HEK293 (cell line): ENCODE data around the gene USP9Y.

Source experiments
- CTCF ChIA-PET: fragments of 350-600 bp; formaldehyde crosslinking; extraction: SDS; loops from one replicate; lab custom pipeline; 2021; ENCODE audit warnings: antibody characterized with exemption; lab: Yijun Ruan, JAX
- POLR2A ChIA-PET: fragments of 300-600 bp; formaldehyde crosslinking; extraction: SDS; loops from one replicate; lab custom pipeline; 2020; ENCODE audit warnings: antibody characterized with exemption, inconsistent platforms; lab: Yijun Ruan, JAX
- H3K27ac ChIP-seq: fragments of 200-500 bp; sonication (Bioruptor generic); 2 replicates; pipeline ENCODE4 v1.5.1; 2014; ENCODE audit warnings: low read depth, low read length, control low read depth, inconsistent platforms; ENCODE audit errors: extremely low read depth
- H3K36me3 ChIP-seq, 2 experiments: fragments of 200-500 bp in 1 of 2; sonication (Bioruptor generic) in 1 of 2; 1 replicate in 1 of 2; 2 replicates in 1 of 2; pipeline ENCODE4 v1.5.1; 2014 to 2017; ENCODE audit warnings: inconsistent platforms in 2 of 2, low read length in 2 of 2; ENCODE audit not compliant: control insufficient read depth in 2 of 2, insufficient read depth in 1 of 2
- H3K4me1 ChIP-seq: fragments of 200-500 bp; sonication (Bioruptor generic); 2 replicates; pipeline ENCODE4 v1.5.1; 2014; ENCODE audit warnings: mild to moderate bottlenecking, low read length, inconsistent platforms; ENCODE audit not compliant: control insufficient read depth, insufficient read depth
- H3K4me3 ChIP-seq: 2 replicates; pipeline ENCODE4 v1.5.1; 2011; ENCODE audit warnings: low read depth, mild to moderate bottlenecking, control low read depth, low read length, moderate library complexity
- H3K9me3 ChIP-seq: fragments of 200-500 bp; sonication (Bioruptor generic); 2 replicates; pipeline ENCODE4 v1.5.1; 2014; ENCODE audit warnings: low read depth, low read length, inconsistent platforms; ENCODE audit not compliant: control insufficient read depth, insufficient read depth
- SP7 ChIP-seq: fragments of 450-650 bp; formaldehyde crosslinking; IDR thresholded peaks from 2 replicates; pipeline ENCODE4 v1.5.1; 2016; ENCODE audit warnings: missing biosample characterization, missing genetic modification characterization
- WT1 ChIP-seq: fragments of 450-650 bp; formaldehyde crosslinking; IDR thresholded peaks from 2 replicates; pipeline ENCODE4 v1.5.1; 2016; ENCODE audit warnings: missing biosample characterization, missing genetic modification characterization
- ZFHX2 ChIP-seq: fragments of 450-650 bp; formaldehyde crosslinking; conservative IDR thresholded peaks from 2 replicates; pipeline ENCODE4 v1.5.1; 2016; ENCODE audit warnings: missing biosample characterization, missing genetic modification characterization
- ZNF133 ChIP-seq: fragments of 450-650 bp; formaldehyde crosslinking; IDR thresholded peaks from 2 replicates; pipeline ENCODE4 v1.5.1; 2016; ENCODE audit warnings: missing biosample characterization, missing genetic modification characterization
- ZNF169 ChIP-seq: fragments of 450-650 bp; formaldehyde crosslinking; IDR thresholded peaks from 2 replicates; pipeline ENCODE4 v1.5.1; 2016; ENCODE audit warnings: missing biosample characterization, missing genetic modification characterization
- ZNF560 ChIP-seq: fragments of 450-650 bp; formaldehyde crosslinking; IDR thresholded peaks from 2 replicates; pipeline ENCODE4 v1.5.1; 2017; ENCODE audit warnings: missing biosample characterization, missing genetic modification characterization, borderline replicate concordance
- ZNF747 ChIP-seq: fragments of 450-650 bp; formaldehyde crosslinking; IDR thresholded peaks from 2 replicates; pipeline ENCODE4 v1.5.1; 2016; ENCODE audit warnings: missing biosample characterization, missing genetic modification characterization
- ZNF76 ChIP-seq: fragments of 450-650 bp; formaldehyde crosslinking; IDR thresholded peaks from 2 replicates; pipeline ENCODE4; 2016; ENCODE audit warnings: low read depth, missing biosample characterization, missing genetic modification characterization, borderline replicate concordance
- TF ChIP-seq, protein P1 (sequence below): fragments of 450-650 bp; formaldehyde crosslinking; optimal IDR thresholded peaks from 2 replicates; pipeline ENCODE3; 2016; ENCODE audit warnings: missing biosample characterization, mild to moderate bottlenecking, missing genetic modification characterization
- TF ChIP-seq, protein P2 (sequence below): fragments of 450-650 bp; formaldehyde crosslinking; IDR thresholded peaks from 2 replicates; pipeline ENCODE4 v1.5.1; 2016; ENCODE audit warnings: missing biosample characterization, missing genetic modification characterization
- TF ChIP-seq, protein P3 (sequence below): fragments of 450-650 bp; formaldehyde crosslinking; conservative IDR thresholded peaks from 2 replicates; pipeline ENCODE4 v1.5.1; 2016; ENCODE audit warnings: low read depth, missing biosample characterization, missing genetic modification characterization
- TF ChIP-seq, protein P4 (sequence below): fragments of 450-650 bp; formaldehyde crosslinking; IDR thresholded peaks from 2 replicates; pipeline ENCODE4 v1.5.1; 2016; ENCODE audit warnings: missing biosample characterization, missing genetic modification characterization

Gene USP9Y

DNA sequence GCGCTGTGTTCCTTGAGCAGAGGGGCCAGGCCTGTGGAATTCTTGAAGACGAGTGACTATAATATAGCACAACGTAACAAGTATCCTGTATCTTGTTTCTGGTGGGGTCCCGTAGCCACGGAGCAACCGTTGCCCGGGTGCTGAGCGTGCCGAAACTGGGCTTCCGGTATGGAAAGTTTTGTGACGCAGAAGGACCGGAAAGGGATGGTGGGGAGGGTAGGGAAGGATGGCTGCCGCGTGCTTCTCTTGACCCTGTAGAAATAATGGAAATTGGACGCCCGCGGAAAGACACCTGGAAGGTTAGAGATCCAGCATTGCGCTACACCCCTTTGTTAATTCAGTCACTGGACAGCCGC is 204.5 kb downstream of the USP9Y start:
- ChIA-PET CTCF (no interaction called here), POLR2A (no interaction called here)
- H3K9me3 ChIP-seq: no peaks in the 10 kb centered on the region
- TF ChIP-seq, protein P1, sequence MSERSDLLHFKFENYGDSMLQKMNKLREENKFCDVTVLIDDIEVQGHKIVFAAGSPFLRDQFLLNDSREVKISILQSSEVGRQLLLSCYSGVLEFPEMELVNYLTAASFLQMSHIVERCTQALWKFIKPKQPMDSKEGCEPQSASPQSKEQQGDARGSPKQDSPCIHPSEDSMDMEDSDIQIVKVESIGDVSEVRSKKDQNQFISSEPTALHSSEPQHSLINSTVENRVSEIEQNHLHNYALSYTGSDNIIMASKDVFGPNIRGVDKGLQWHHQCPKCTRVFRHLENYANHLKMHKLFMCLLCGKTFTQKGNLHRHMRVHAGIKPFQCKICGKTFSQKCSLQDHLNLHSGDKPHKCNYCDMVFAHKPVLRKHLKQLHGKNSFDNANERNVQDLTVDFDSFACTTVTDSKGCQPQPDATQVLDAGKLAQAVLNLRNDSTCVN (tag by site-specific recombination): no peak
- TF ChIP-seq ZNF133: no peak
- TF ChIP-seq, protein P2, sequence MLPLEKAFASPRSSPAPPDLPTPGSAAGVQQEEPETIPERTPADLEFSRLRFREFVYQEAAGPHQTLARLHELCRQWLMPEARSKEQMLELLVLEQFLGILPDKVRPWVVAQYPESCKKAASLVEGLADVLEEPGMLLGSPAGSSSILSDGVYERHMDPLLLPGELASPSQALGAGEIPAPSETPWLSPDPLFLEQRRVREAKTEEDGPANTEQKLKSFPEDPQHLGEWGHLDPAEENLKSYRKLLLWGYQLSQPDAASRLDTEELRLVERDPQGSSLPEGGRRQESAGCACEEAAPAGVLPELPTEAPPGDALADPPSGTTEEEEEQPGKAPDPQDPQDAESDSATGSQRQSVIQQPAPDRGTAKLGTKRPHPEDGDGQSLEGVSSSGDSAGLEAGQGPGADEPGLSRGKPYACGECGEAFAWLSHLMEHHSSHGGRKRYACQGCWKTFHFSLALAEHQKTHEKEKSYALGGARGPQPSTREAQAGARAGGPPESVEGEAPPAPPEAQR (tag by site-specific recombination): no peak
- no peak for TF ChIP-seq ZNF560 (tag by site-specific recombination)
- TF ChIP-seq, protein P3, sequence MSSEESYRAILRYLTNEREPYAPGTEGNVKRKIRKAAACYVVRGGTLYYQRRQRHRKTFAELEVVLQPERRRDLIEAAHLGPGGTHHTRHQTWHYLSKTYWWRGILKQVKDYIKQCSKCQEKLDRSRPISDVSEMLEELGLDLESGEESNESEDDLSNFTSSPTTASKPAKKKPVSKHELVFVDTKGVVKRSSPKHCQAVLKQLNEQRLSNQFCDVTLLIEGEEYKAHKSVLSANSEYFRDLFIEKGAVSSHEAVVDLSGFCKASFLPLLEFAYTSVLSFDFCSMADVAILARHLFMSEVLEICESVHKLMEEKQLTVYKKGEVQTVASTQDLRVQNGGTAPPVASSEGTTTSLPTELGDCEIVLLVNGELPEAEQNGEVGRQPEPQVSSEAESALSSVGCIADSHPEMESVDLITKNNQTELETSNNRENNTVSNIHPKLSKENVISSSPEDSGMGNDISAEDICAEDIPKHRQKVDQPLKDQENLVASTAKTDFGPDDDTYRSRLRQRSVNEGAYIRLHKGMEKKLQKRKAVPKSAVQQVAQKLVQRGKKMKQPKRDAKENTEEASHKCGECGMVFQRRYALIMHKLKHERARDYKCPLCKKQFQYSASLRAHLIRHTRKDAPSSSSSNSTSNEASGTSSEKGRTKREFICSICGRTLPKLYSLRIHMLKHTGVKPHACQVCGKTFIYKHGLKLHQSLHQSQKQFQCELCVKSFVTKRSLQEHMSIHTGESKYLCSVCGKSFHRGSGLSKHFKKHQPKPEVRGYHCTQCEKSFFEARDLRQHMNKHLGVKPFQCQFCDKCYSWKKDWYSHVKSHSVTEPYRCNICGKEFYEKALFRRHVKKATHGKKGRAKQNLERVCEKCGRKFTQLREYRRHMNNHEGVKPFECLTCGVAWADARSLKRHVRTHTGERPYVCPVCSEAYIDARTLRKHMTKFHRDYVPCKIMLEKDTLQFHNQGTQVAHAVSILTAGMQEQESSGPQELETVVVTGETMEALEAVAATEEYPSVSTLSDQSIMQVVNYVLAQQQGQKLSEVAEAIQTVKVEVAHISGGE (tag by site-specific recombination): no peak
- TF ChIP-seq WT1 (tag by site-specific recombination): no peak
- TF ChIP-seq ZNF747 (tag by site-specific recombination): no peak
- no peak for TF ChIP-seq ZFHX2 (tag by site-specific recombination)
- no peak for TF ChIP-seq ZNF76 (tag by site-specific recombination)
- TF ChIP-seq, protein P4, sequence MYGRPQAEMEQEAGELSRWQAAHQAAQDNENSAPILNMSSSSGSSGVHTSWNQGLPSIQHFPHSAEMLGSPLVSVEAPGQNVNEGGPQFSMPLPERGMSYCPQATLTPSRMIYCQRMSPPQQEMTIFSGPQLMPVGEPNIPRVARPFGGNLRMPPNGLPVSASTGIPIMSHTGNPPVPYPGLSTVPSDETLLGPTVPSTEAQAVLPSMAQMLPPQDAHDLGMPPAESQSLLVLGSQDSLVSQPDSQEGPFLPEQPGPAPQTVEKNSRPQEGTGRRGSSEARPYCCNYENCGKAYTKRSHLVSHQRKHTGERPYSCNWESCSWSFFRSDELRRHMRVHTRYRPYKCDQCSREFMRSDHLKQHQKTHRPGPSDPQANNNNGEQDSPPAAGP: no peak
- no peak overlapping the region for H3K4me3 ChIP-seq
- no peaks in the 10 kb centered on the region for H3K36me3 ChIP-seq
- H3K27ac ChIP-seq: no peak overlapping the region
- no peaks in the 10 kb centered on the region for H3K4me1 ChIP-seq

DNA sequence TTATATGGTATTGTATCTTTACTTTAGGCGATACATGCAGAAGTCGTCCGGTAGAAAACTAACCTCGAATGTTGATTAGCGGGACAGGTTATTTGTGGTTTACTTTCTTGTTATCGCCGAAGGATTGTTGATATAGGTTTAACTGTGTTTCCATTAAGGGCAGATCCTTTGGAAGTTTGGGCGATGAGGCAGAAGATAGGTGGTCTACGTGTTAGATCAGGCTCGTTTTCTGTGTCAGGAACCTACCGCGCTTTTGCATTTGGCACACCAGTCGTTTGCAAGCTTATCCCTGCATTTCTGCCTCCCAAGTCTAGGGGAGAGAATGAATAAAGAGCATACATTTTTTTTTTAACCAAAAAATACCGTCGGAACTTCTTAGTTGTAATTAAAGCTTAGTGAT is 204.9 kb downstream of the USP9Y start:
- Histone ChIP-seq H3K27ac (no peak overlapping the region), H3K9me3 (no peaks in the 10 kb centered on the region), H3K36me3 (no peaks in the 10 kb centered on the region), H3K4me1 (no peaks in the 10 kb centered on the region), H3K4me3 (no peak overlapping the region)
- CTCF ChIA-PET: no interaction called here
- POLR2A ChIA-PET: no interaction called here
- no peak for TF ChIP-seq ZNF169 (tag by site-specific recombination)
- no peak for TF ChIP-seq SP7 (tag by site-specific recombination)
